Measurements from ENCODE around the gene MGA.

- TF ChIP-seq POLR2AphosphoS5 (IDR thresholded peaks at IDR 0.05) (no peak), POLR2A (IDR thresholded peaks at IDR 0.05) (no peak)
- TF ChIP-seq, protein P1, sequence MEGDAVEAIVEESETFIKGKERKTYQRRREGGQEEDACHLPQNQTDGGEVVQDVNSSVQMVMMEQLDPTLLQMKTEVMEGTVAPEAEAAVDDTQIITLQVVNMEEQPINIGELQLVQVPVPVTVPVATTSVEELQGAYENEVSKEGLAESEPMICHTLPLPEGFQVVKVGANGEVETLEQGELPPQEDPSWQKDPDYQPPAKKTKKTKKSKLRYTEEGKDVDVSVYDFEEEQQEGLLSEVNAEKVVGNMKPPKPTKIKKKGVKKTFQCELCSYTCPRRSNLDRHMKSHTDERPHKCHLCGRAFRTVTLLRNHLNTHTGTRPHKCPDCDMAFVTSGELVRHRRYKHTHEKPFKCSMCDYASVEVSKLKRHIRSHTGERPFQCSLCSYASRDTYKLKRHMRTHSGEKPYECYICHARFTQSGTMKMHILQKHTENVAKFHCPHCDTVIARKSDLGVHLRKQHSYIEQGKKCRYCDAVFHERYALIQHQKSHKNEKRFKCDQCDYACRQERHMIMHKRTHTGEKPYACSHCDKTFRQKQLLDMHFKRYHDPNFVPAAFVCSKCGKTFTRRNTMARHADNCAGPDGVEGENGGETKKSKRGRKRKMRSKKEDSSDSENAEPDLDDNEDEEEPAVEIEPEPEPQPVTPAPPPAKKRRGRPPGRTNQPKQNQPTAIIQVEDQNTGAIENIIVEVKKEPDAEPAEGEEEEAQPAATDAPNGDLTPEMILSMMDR (IDR thresholded peaks at IDR 0.05): no peak
These were observed 96.0 kb downstream of the MGA start for GRCh38 chr15:41756198-41756597.

Data from breast epithelium (tissue), 3 donors.